Measurements from ENCODE around the gene SDK1. TPM values are rescaled to one million over a fixed set of nuclear protein-coding genes. Genes with fewer than 3 reads are reported as not detected.
A peak's percentile ranks its signal among the peaks of the same experiment; 100 is the strongest.

SDK1 gene
- total RNA-seq, 1 donor: 0.36 TPM

DNA sequence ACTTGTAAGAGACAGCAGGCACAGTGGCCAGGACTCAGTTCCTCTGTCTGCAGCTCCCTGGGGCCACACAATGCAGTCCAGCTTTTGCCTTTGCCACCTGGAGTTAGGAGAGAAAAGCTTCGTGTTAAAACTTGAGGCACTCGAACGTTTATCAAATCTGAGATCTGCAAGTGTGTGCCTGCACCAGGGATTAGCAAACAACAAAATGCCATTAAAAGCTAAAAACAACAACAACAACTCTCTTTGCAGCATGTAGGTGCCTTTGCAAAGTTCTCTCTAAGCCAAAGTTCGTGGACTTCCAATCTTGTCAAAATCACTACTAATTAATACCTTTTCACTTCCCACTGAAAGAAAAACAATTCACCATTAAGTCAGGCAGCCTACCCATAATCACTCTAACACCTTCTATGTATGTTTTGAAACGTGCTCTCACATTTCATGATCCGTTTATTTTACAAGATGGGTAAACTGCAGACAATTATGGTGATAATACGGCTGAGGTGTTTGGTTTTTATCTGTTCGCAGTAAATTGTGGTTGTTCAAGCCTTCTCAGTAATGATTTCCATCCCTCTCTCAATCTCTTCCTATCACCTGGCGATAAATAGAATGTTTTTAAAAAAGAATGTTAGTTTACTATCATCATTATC is 36.2 kb upstream of the SDK1 start:
- Histone ChIP-seq H4K20me1 (ENCODE audit: insufficient read depth, low read length) (no peaks in the 10 kb centered on the region), H3K79me2 (ENCODE audit: insufficient read depth, low read length) (no peaks in the 10 kb centered on the region), H2AFZ (ENCODE audit: low read length) (no peak overlapping the region), H3K4me3 (ENCODE audit: insufficient read depth, low read length) (no peak overlapping the region), H3K4me2 (ENCODE audit: insufficient read depth, low read length) (no peak overlapping the region), H3K9me3 (ENCODE audit: low read depth, low read length) (no peaks in the 10 kb centered on the region), H3K4me1 (ENCODE audit: insufficient read depth, low read length) (peaks cover 4% of the 10 kb centered on the region), H3K36me3 (ENCODE audit: insufficient read depth, low read length) (no peaks in the 10 kb centered on the region), H3K27me3 (ENCODE audit: insufficient read depth, low read length) (no peaks in the 10 kb centered on the region), H3K27ac (ENCODE audit: low read depth, low read length) (no peak overlapping the region)
- TF ChIP-seq, protein P1, sequence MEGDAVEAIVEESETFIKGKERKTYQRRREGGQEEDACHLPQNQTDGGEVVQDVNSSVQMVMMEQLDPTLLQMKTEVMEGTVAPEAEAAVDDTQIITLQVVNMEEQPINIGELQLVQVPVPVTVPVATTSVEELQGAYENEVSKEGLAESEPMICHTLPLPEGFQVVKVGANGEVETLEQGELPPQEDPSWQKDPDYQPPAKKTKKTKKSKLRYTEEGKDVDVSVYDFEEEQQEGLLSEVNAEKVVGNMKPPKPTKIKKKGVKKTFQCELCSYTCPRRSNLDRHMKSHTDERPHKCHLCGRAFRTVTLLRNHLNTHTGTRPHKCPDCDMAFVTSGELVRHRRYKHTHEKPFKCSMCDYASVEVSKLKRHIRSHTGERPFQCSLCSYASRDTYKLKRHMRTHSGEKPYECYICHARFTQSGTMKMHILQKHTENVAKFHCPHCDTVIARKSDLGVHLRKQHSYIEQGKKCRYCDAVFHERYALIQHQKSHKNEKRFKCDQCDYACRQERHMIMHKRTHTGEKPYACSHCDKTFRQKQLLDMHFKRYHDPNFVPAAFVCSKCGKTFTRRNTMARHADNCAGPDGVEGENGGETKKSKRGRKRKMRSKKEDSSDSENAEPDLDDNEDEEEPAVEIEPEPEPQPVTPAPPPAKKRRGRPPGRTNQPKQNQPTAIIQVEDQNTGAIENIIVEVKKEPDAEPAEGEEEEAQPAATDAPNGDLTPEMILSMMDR (IDR thresholded peaks at IDR 0.05; ENCODE audit: extremely low read depth, low read depth, low read length): no peak
- DNase-seq (ENCODE audit: insufficient read length, low spot score, missing footprints): no peak

DNA sequence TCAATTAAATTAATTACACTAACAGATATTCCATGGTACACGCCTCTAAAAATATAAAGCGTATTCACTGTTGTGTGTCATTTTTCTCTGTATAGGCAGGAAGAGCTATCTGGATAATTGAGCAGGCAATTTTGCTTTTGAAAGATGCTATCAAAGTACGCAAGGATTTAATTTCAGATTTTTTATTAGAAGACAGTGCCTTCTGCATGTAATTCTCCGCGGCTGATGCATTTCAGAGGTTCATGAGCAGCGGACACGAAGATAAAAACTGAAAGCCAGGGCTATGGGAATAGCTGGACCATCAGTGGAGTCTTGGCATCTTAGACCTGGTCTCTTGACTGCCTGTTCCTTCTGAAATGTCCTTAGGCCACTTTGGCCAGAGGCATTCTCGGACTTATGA is 35.7 kb upstream of the SDK1 start:
- Histone ChIP-seq H3K9me3 (ENCODE audit: low read depth, low read length) (no peaks in the 10 kb centered on the region), H3K27ac (ENCODE audit: low read depth, low read length) (no peak overlapping the region), H3K36me3 (ENCODE audit: insufficient read depth, low read length) (no peaks in the 10 kb centered on the region), H3K4me1 (ENCODE audit: insufficient read depth, low read length) (peaks cover 4% of the 10 kb centered on the region), H3K4me2 (ENCODE audit: insufficient read depth, low read length) (no peak overlapping the region), H4K20me1 (ENCODE audit: insufficient read depth, low read length) (no peaks in the 10 kb centered on the region), H3K27me3 (ENCODE audit: insufficient read depth, low read length) (no peaks in the 10 kb centered on the region), H2AFZ (ENCODE audit: low read length) (no peak overlapping the region), H3K79me2 (ENCODE audit: insufficient read depth, low read length) (no peaks in the 10 kb centered on the region), H3K4me3 (ENCODE audit: insufficient read depth, low read length) (no peak overlapping the region)
- no peak for DNase-seq (ENCODE audit: insufficient read length, low spot score, missing footprints)
- TF ChIP-seq, protein P1 (IDR thresholded peaks at IDR 0.05; ENCODE audit: extremely low read depth, low read depth, low read length): no peak

DNA sequence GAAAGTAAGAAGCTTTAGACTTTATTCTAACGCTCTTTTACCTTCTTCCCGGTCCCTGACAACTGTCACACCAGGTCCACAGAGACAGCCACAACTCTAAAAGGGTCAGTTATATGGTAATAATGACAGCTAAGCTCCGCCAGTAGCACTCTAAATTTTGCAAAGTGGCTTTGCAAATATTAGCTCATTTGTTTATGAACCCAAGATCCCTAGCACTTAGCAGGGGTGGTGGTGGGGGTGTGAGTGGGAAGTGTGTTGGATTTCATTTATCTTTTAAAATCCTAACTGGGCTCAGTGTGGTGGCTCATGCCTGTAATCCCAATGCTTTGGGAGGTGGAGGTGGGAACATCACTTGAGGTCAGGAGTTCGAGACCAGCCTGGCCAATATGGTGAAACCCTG is 34.8 kb upstream of the SDK1 start:
- no peak for DNase-seq (ENCODE audit: insufficient read length, low spot score, missing footprints)
- no peaks in the 10 kb centered on the region for H3K9me3 ChIP-seq (ENCODE audit: low read depth, low read length)
- H3K4me2 ChIP-seq (ENCODE audit: insufficient read depth, low read length): no peak overlapping the region
- H3K4me3 ChIP-seq (ENCODE audit: insufficient read depth, low read length): no peak overlapping the region
- no peaks in the 10 kb centered on the region for H3K36me3 ChIP-seq (ENCODE audit: insufficient read depth, low read length)
- H3K27ac ChIP-seq (ENCODE audit: low read depth, low read length): no peak overlapping the region
- no peaks in the 10 kb centered on the region for H3K27me3 ChIP-seq (ENCODE audit: insufficient read depth, low read length)
- no peaks in the 10 kb centered on the region for H4K20me1 ChIP-seq (ENCODE audit: insufficient read depth, low read length)
- TF ChIP-seq, protein P1 (IDR thresholded peaks at IDR 0.05; ENCODE audit: extremely low read depth, low read depth, low read length): no peak
- peaks cover 4% of the 10 kb centered on the region for H3K4me1 ChIP-seq (ENCODE audit: insufficient read depth, low read length)
- H3K79me2 ChIP-seq (ENCODE audit: insufficient read depth, low read length): no peaks in the 10 kb centered on the region
- H2AFZ ChIP-seq (ENCODE audit: low read length): no peak overlapping the region

DNA sequence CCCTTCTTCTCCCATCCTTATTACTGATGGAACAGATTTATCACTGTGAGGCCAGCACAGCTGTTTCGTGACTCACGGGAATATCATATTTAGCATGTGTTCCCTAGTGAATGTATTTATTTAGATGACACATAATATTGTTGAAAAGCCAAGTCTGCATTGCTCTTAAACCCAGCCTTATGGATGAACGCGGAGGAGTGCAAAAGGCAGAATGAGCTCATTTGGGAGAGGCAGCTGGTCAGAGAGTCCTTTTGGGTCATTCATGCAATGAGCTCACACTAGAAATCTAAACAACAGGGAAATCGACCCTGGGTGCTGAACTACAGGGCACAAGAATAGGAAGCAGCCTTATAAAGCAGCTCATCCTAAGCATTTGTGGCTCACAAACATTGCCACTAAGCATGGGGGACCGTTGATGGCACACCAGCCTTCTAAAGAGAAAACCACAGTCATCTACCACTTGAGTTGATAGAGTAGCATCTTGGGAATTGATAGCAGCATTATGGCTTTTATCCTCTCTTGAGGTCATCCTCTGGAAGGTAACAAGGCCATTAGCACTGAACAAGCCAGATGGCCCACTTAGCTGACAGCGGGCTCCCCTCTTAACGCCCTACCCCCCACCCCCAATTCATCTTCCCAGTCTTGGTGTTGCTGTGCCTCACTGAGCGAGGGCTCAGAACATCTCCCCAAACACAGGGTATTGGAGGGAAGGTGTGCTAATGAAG is 32.9 kb upstream of the SDK1 start:
- DNase-seq (ENCODE audit: insufficient read length, low spot score, missing footprints): peak; percentile 77
- Histone ChIP-seq H3K79me2 (ENCODE audit: insufficient read depth, low read length) (no peaks in the 10 kb centered on the region), H4K20me1 (ENCODE audit: insufficient read depth, low read length) (no peaks in the 10 kb centered on the region), H3K4me3 (ENCODE audit: insufficient read depth, low read length) (peak overlapping the region; percentile 2), H3K4me1 (ENCODE audit: insufficient read depth, low read length) (peaks cover 4% of the 10 kb centered on the region), H3K9me3 (ENCODE audit: low read depth, low read length) (no peaks in the 10 kb centered on the region), H3K36me3 (ENCODE audit: insufficient read depth, low read length) (no peaks in the 10 kb centered on the region), H3K4me2 (ENCODE audit: insufficient read depth, low read length) (peak overlapping the region; percentile 47), H3K27ac (ENCODE audit: low read depth, low read length) (no peak overlapping the region), H2AFZ (ENCODE audit: low read length) (no peak overlapping the region), H3K27me3 (ENCODE audit: insufficient read depth, low read length) (no peaks in the 10 kb centered on the region)
- TF ChIP-seq, protein P1 (IDR thresholded peaks at IDR 0.05; ENCODE audit: extremely low read depth, low read depth, low read length): no peak

Measured in osteoblast (primary cell).